Activated CD4-positive, alpha-beta T cell treated with anti-CD3 and anti-CD28 coated beads, Interleukin-2, amount 50 U/mL, for 24 hours (primary cell): ENCODE measurements around the gene GRPEL1.

ENCODE experiments used
- DNase-seq, 2 donors: peaks; one replicate each; pipeline ENCODE4 v3.0.0-alpha.2; 2020; ENCODE audit warnings: low read depth in 1 of 2, low spot score in 1 of 2

The GRPEL1 gene

GRCh38 chr4:7045961-7046921 lies 21.6 kb downstream of the GRPEL1 start:
- DNase-seq, result no peak

DNA sequence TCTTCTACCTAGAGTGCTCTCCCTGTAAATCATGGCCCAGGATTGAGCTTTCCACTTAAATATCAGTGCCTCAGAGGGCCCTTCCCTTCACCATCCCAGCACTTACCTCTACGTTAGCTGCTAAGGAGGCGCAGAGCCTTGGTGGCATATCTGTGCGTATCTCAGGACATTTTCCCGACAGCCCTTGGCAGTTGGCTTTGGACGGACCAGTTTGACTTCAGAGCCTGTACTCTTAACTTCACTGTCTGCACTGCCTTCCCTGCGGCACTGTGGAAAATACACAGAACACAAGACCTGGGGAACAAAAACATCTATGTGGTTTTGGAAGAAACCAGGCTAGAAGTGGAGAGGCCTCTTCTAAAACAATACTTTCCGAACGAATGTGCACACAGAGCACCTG lies 22.3 kb downstream of the GRPEL1 start:
- DNase-seq, result no peak

- DNase-seq, result no peak
Measured at GRCh38 chr4:7044137-7044930, 23.5 kb downstream of the GRPEL1 start.

GRCh38 chr4:7043284-7044136 lies 24.4 kb downstream of the GRPEL1 start, which contains the start of gene TADA2B:
Gene TADA2B (plus strand): TSS chr4:7043372. CDS start chr4:7043580, 208 bp downstream.
- peak; percentile 18 to 38 for DNase-seq

- DNase-seq, result peak; percentile 81 to 88
Measured at GRCh38 chr4:7042503-7043283, 25.2 kb downstream of the GRPEL1 start.

- DNase-seq, result no peak
Measured at GRCh38 chr4:7041801-7042502, 25.9 kb downstream of the GRPEL1 start.

- DNase-seq, result no peak
Measured at GRCh38 chr4:7041246-7041645, 26.6 kb downstream of the GRPEL1 start.

DNA sequence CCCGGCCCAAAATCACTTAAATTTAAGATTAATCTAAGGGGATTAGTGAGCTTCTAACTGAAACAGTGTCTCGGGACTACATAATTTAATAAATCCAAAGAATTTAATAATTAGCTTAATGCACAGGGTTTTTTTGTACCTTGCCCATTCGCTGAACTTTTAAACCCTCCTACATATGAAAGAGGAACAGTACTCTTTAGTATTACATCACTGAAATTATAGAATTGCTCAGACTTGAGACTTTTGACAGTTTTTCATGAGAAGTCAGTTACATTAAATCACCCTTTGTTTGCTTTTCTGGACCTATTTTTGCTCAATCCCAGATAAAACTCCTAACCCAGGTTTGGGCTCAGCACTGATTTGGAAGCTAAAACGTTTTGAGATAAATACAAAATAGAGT lies 27.1 kb downstream of the GRPEL1 start:
- no peak for DNase-seq

GRCh38 chr4:7037425-7037824 lies 30.4 kb downstream of the GRPEL1 start:
- no peak for DNase-seq

DNA sequence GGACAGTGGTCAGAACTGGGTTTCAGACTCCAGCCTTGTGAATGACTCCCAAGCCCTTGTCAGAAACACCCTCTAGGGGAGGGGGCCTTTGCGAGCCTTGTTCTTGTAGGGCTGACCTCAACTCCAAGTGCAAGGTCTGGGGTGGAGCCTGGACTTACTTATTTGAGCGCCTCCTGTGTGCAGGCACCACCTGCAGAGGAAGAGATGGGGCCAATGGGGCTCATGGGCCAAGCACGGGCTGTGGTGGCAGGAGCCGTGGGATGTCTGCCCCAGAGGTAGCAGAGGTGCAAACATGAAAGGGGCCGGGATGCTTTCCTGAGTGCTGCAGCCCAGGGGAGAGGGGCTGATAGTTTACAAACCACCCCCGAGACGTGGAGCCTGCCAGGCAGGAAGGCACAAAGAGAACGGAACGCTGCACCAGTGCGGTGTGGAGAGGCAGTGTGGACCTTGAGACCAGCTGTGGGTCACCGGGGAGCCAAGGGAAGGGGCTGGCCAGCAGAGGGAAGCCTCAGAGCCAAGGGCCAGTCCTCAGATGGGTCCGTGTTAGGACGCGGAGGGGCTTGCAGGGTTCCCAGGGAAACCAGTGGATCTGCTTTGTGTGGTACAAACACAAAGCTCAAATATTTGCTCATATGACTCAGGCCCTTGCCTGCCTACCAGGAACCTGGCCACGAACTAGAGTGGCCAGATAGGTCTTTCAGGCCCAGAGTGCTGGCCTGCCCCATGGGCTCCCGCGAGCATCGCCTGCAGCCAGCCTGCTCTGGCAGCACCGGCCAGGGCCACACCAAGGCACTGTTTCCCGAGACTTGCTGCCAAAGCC lies 33.4 kb downstream of the GRPEL1 start:
- no peak for DNase-seq

DNA sequence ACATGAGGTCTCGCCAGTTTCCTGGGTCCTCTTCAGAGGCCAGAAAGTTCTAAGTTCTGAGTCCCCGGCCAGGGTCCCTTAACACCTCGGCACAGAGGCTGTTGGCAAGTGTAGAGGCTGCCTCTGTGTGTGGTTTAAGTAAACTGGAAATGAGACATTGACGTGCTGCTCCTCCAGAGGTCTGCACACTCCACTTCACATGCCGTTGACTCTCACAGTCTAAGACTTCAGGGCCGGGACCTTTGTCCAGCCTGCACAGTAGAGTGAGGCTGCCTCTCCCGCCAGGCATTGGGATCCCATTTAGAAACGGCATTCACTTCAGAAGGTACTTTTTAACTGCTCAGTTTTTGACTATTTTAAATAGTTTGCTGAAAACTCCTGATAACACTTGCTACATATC lies 35.3 kb downstream of the GRPEL1 start:
- no peak for DNase-seq

DNA sequence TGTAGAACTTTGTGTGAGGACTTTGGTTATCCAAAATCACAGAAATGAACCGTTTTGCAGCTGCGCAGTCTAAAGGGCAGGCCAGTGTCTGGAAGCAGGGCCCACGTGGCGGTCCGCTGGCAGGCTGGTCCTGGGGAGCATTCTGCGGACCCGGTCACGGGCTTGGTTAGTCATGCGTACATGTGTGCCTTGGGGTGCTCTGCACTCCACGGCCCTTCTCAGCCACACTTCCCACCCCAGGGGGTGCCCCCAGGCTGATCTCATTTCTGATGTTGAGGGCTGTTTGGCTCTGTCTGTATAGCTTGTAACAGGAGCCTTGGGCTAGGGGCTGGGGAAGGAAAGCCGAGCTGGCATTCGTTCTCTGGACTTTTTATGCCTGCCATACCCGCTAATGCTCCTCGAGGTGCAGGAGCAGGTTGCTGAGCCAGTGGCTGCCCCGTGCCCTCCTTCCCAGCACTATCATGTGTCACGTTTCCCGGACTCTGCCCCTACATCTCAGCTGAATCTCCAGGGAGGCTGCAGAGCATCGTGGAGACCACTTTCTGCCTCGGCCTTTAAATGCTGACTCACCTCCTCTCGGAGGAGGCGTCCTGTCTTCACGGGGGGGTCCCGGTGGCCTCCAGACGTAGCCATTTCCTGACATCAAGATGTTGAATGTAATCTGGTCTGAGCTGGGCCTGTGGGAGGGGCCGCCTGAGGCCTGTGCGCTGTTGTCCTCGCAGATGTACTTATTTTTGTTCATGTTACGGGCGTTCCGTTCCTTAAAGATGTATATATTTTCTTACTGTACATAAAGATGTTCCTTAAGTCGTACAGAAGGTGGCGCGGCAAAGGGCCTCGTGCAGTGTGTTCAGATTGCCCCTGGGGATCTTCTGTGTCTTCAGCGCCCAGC lies 36.1 kb downstream of the GRPEL1 start:
- no peak for DNase-seq

DNA sequence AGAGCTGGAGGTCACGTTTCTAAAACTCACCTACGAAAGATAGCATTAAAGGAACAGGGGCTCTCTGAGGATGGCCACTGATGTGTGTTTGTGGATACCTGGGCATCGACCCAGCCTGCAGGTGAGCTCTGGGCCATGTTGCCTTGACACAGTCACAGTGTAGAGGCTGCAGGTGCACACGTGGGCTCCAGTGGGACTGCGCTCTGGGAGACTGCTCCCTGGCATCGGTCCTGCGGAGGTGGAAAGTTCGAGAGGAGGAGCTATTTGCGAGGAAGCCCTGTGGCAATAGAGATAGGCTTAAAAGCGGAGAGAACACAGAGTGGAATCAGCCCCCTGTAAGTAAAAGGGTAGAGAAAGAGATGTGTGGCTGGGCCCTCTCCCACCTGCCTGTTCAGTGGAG lies 37.0 kb downstream of the GRPEL1 start:
- DNase-seq, result no peak

DNA sequence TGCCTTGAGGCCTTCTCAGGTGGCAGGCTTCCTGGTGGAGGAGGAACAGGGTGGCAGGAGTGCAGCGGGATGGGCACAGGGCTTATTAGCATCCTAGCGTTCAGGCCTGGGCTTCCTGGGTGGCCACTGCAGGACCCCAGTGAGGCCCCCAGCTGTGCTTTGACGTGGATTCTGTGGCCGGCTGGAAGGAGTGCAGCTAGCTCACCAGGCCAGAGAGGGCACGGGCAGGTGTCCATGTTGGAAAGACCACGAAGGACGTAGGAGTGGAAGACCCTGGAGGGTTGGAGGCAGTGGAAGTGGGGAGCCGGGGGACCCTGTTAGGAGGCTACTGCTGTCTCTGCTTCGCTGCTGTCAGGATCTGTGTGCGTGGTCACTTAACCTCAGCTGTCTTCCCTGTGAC lies 37.9 kb downstream of the GRPEL1 start:
- DNase-seq, result no peak

GRCh38 chr4:7029212-7029611 lies 38.7 kb downstream of the GRPEL1 start:
- no peak for DNase-seq

- no peak for DNase-seq
Measured at GRCh38 chr4:7027913-7028312, 40.0 kb downstream of the GRPEL1 start.

- DNase-seq, result no peak
Measured at GRCh38 chr4:7027284-7027683, 40.6 kb downstream of the GRPEL1 start.

DNA sequence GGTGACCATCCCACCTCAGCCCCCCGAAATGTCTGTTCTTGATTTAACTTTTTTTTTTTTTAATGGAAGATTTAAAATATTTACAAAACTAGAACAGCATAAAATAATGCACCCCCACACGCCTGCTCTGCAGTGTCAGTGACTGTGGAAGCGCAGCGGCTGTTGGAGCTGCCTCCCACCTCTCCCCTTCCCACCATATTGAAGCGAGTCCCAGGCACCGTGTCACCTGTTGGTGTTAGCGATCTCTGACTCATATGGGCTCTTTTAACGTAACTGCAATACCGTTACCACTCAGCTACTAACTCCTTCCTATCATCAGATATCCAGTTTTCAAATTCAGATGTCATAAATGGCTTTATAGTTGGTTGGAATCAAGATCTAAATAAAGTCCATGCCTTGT lies 41.8 kb downstream of the GRPEL1 start:
- DNase-seq, result no peak
